ENCODE data around the gene MAZ. TPM values are rescaled to one million over a fixed set of nuclear protein-coding genes. Genes with fewer than 3 reads are reported as not detected.

Gene MAZ
- total RNA-seq, 2 donors from 2014 or later: 73.0 to 99.4 TPM

GRCh38 chr16:29849505-29849904, 43.2 kb downstream of the MAZ start:
- Histone ChIP-seq H3K27me3 (replicated peaks; ENCODE audit: insufficient read depth) (no peaks in the 10 kb centered on the region), H3K27ac (no peak overlapping the region), H3K4me1 (ENCODE audit: control insufficient read depth in 1 of 2, low read depth in 2 of 2) (no peaks in the 10 kb centered on the region), H3K9me3 (no peaks in the 10 kb centered on the region), H3K36me3 (peaks cover 33% of the 10 kb centered on the region), H3K4me3 (no peak overlapping the region)
- DNase-seq (ENCODE audit: low spot score): no peak
- no peak for TF ChIP-seq CTCF (IDR thresholded peaks at IDR 0.05)
- ATAC-seq (ENCODE audit: insufficient number of reproducible peaks, low FRiP score, low read depth): no peak

- no peaks in the 10 kb centered on the region for H3K27me3 ChIP-seq (replicated peaks; ENCODE audit: insufficient read depth)
- H3K4me1 ChIP-seq (ENCODE audit: control insufficient read depth in 1 of 2, low read depth in 2 of 2): no peaks in the 10 kb centered on the region
- TF ChIP-seq CTCF (IDR thresholded peaks at IDR 0.05): no peak
- H3K9me3 ChIP-seq: no peaks in the 10 kb centered on the region
- H3K36me3 ChIP-seq: peaks cover 18% of the 10 kb centered on the region
- no peak overlapping the region for H3K27ac ChIP-seq
- H3K4me3 ChIP-seq: no peak overlapping the region
- ATAC-seq (ENCODE audit: insufficient number of reproducible peaks, low FRiP score, low read depth): no peak
- DNase-seq (ENCODE audit: low spot score): no peak
Measured at GRCh38 chr16:29850998-29851397, 44.7 kb downstream of the MAZ start.

DNA sequence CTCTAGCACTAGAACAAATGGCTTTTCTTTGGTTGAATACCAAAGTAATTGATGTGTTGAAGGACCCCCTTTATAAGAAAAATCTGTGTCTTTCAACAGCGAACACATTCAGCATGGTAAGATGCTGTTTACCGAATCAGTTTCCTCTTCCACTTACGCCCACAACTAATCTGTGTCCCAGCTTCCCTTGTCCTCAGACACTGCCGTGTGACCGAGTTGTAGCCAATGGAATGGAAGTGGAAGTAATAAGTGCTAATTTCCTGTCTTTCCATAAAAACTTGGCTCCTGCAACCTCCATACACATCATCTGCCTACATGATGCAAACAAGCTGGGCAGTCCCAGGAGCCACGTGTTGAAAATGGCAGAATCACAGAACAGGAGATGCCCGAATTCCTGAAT, 46.3 kb downstream of the MAZ start:
- Histone ChIP-seq H3K4me1 (ENCODE audit: control insufficient read depth in 1 of 2, low read depth in 2 of 2) (no peaks in the 10 kb centered on the region), H3K4me3 (no peak overlapping the region), H3K36me3 (peaks cover 2% of the 10 kb centered on the region), H3K9me3 (no peaks in the 10 kb centered on the region), H3K27ac (no peak overlapping the region), H3K27me3 (replicated peaks; ENCODE audit: insufficient read depth) (no peaks in the 10 kb centered on the region)
- no peak for ATAC-seq (ENCODE audit: insufficient number of reproducible peaks, low FRiP score, low read depth)
- no peak for DNase-seq (ENCODE audit: low spot score)
- TF ChIP-seq CTCF (IDR thresholded peaks at IDR 0.05): no peak

DNA sequence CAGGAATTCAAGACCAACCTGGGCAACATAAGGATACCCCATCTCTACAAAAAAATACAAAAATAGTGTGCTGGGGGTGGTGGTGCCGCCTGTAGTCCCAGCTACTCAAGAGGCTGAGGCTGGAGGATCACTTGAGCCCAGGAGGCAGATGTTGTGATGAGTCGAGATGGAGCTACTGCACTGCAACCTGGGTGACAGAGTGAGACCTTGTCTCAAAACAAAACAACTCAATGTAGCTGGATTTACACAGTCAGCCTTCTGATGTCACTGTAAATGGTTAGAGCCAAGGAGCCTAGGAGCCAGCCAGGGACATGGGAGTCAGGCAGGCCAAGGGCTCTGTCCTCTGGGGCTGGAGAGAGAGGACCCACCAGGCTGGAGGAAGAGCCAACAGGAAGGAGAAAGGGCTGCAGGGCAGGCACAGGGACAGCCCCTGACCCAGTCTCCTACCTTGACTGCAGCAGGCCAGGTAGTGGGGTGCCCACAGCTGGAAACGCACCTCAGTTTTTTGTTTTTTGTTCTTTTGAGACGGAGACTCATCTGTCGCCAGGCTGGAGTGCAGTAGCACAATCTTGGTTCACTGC, 48.3 kb downstream of the MAZ start:
- H3K27me3 ChIP-seq (replicated peaks; ENCODE audit: insufficient read depth): no peaks in the 10 kb centered on the region

GRCh38 chr16:29857133-29857760, 50.9 kb downstream of the MAZ start:
- Histone ChIP-seq H3K4me1 (ENCODE audit: control insufficient read depth in 1 of 2, low read depth in 2 of 2) (peaks cover 11 to 41% of the 10 kb centered on the region in 2 donors), H3K4me3 (no peak overlapping the region), H3K27ac (no peak overlapping the region), H3K36me3 (peaks cover 6% of the 10 kb centered on the region), H3K9me3 (no peaks in the 10 kb centered on the region), H3K27me3 (replicated peaks; ENCODE audit: insufficient read depth) (no peaks in the 10 kb centered on the region)
- TF ChIP-seq CTCF (IDR thresholded peaks at IDR 0.05): no peak
- ATAC-seq (ENCODE audit: insufficient number of reproducible peaks, low FRiP score, low read depth) (no peak), DNase-seq (ENCODE audit: low spot score) (no peak)

More for the DNA sequence above, 48.3 kb downstream of the MAZ start:
- H3K9me3 ChIP-seq: no peaks in the 10 kb centered on the region
- no peak overlapping the region for H3K27ac ChIP-seq
- H3K36me3 ChIP-seq: no peaks in the 10 kb centered on the region
- no peak overlapping the region for H3K4me3 ChIP-seq
- ATAC-seq (ENCODE audit: insufficient number of reproducible peaks, low FRiP score, low read depth) (no peak), DNase-seq (ENCODE audit: low spot score) (no peak)
- H3K4me1 ChIP-seq (ENCODE audit: control insufficient read depth in 1 of 2, low read depth in 2 of 2): peaks cover 4 to 19% of the 10 kb centered on the region in 2 donors
- TF ChIP-seq CTCF (IDR thresholded peaks at IDR 0.05): no peak
